ENCODE results near the gene SEPTIN8.

DNA sequence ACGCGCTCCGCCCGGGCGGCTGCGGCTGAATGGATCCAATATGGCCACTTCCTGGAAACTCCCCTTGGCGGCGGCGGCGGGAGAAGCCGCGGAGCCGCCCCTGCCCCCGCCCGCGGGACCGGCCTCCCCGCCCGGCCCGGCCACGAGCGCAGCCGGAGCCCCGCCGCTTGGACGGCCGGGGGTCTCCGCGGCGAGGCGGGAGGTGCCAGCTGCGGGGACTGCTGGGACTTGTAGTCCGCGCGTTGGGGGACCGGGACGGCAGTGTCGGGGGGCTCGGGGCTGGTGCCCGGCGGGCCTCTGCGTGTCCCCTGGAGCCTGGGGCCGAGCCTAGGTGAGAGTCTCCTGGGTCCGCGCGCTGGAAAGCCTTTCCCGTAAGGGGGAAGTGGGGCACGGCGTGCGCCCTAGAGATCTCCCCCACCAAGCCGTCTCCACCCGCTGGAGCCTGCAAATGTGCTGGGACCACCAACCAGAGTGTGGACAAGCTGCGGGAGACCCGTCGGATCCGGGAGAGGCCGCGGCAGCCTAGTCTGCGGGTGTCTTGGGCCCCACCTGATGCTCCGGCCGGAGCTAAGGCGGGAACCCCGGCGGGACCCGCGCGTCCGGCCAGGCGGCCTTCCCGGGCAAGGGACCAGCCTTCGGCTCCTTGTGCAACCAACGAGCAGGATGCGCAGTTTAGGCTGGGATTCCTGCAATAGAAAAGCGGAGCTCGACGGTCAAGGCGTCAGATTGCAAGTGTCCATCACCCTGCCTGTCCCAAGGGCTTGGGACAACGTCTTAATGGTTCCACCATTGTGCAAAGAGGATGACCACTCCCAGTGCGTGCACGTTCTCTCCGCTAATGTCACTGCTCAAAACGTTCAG lies at the start of gene SEPTIN8:
- TF ChIP-seq CTCF (IDR thresholded peaks at IDR 0.05; ENCODE audit: insufficient read depth, low read length) = no peak
- no peak for TF ChIP-seq POLR2AphosphoS5 (IDR thresholded peaks at IDR 0.05; ENCODE audit: low read depth)
- TF ChIP-seq GABPA (IDR thresholded peaks at IDR 0.05; ENCODE audit: low read depth) = no peak
- TF ChIP-seq, protein P1, sequence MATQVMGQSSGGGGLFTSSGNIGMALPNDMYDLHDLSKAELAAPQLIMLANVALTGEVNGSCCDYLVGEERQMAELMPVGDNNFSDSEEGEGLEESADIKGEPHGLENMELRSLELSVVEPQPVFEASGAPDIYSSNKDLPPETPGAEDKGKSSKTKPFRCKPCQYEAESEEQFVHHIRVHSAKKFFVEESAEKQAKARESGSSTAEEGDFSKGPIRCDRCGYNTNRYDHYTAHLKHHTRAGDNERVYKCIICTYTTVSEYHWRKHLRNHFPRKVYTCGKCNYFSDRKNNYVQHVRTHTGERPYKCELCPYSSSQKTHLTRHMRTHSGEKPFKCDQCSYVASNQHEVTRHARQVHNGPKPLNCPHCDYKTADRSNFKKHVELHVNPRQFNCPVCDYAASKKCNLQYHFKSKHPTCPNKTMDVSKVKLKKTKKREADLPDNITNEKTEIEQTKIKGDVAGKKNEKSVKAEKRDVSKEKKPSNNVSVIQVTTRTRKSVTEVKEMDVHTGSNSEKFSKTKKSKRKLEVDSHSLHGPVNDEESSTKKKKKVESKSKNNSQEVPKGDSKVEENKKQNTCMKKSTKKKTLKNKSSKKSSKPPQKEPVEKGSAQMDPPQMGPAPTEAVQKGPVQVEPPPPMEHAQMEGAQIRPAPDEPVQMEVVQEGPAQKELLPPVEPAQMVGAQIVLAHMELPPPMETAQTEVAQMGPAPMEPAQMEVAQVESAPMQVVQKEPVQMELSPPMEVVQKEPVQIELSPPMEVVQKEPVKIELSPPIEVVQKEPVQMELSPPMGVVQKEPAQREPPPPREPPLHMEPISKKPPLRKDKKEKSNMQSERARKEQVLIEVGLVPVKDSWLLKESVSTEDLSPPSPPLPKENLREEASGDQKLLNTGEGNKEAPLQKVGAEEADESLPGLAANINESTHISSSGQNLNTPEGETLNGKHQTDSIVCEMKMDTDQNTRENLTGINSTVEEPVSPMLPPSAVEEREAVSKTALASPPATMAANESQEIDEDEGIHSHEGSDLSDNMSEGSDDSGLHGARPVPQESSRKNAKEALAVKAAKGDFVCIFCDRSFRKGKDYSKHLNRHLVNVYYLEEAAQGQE (IDR thresholded peaks at IDR 0.05; ENCODE audit: insufficient replicate concordance, low read depth) = no peak
- TF ChIP-seq SPI1 (IDR thresholded peaks at IDR 0.05; ENCODE audit: borderline replicate concordance, low read depth) = peak; percentile 16; the same call in 1 of the 2 replicates
